CD4-positive, alpha-beta T cell treated with Interleukin-6 at 100 ng/mL for 8 hours (primary cell): Measurements from ENCODE around the gene ASS1.

Source experiments
- DNase-seq: peaks from one replicate; pipeline ENCODE4 v3.0.0-alpha.2; 2020; ENCODE audit warnings: mixed read lengths, low spot score

ASS1 gene

DNA sequence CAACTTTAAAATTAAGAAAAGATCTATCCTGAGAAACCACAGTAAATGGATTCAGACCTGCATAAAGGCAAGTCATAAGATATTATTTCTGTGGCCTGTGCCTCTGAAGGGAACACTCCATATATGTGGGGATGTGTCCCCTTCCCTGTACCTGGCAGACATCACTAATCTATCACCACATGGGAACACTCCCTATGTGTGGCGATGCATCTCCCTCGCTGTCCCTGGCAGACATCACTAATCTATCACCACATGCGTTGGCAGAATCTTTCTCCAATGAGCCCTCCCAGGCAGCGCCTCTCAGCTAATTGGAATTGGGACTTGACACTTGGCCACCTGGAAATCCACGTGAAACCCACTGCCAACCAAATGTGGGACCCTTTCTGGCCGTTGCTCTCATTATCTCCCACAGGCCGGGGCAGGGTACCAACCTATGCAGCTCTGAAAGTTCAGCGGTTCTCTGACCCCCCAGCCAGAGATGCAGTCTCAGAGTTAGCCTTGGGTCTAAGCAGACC lies 25.2 kb upstream of the ASS1 start:
- DNase-seq, result no peak

DNA sequence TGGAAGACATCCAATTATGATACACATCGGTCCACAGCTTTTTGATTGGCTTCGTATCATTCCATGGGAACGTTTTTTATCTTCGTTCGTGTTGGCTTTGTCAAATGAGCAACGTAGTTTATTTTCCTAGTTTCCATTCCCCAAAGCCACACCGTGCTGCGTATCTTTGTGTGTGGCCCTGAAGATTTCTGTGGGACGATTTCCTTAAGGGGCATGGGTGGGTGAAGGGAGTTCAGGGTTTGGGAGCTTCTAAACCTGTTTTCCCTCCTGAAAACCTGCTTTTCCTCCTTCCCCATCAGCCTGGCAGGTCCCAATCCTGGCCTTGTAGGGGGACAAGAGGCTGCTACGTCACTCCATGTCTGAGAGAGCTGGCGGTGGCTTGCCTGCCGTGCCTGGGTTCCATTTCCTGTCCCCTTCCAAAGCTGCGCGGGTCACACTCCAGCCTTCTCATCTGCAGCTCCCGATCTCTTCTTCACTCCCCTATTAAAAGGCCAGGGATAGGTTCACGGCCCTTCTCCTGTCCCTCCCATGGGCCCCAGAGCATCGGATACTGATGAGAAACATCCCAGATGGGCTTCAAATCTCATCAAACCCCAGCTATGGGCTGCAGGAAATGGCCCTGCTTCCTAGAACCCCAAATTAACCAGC lies 23.5 kb upstream of the ASS1 start:
- DNase-seq, result no peak

DNA sequence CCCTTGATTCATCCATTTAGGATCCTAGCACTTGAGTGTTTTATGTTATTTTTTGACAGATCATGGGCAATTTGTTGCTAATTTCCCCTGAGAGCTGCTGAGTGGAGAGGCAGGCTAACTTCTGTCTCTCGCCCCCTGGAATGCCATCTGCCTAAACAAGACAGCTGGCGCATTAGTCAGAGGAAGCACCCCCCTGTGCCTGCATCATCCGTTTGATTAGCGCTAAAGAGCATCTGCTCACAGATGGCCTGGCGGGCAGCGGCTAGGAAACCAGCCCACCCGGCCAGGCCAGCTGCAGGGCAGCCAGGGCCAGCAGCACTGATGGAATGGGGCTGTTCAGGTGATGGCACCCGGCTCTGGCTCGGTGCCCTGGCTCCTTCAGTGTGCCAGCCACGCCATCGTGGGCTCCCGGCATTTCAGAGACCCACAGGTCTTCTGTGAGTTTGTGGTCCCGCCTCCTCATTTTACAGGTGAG lies 22.9 kb upstream of the ASS1 start:
- DNase-seq, result no peak

DNA sequence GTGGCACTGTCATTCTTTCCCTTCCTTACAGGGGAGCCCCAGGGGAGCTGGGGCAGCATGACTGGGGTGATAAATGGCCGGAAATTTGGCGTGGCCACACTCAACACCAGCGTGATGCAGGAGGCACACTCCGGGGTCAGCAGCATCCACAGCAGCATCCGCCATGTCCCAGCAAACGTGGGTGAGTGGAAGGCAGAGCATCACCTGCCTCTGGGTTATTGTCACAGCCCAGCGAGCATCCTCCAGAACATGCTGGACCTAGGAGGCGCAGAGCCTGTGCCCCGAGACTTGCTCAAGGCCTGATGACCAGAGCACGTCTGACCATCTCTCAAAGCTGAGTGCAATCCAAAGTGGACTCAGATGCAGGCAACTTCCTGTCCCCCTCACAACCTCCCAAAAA lies 22.2 kb upstream of the ASS1 start:
- no peak for DNase-seq

DNA sequence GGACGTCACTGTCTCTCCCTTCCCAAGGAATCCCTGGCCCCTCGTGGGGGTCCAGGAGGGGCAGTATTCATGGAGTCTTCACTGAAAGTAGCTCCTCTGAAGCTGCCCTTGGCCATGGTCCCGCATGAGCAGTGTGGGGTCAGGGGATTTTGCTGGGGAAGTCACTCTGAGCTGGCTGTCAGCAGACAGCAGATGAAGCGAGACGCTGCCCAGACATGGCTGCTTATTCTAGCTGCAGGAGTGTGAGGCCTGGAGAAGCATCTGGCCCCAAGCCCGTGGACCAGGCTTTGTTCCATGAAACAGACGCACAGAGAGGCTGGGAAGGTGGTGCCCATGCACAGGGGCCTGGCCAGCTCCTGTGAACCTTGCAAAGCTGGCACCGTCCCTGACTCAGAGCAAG lies 21.5 kb upstream of the ASS1 start:
- no peak for DNase-seq

DNA sequence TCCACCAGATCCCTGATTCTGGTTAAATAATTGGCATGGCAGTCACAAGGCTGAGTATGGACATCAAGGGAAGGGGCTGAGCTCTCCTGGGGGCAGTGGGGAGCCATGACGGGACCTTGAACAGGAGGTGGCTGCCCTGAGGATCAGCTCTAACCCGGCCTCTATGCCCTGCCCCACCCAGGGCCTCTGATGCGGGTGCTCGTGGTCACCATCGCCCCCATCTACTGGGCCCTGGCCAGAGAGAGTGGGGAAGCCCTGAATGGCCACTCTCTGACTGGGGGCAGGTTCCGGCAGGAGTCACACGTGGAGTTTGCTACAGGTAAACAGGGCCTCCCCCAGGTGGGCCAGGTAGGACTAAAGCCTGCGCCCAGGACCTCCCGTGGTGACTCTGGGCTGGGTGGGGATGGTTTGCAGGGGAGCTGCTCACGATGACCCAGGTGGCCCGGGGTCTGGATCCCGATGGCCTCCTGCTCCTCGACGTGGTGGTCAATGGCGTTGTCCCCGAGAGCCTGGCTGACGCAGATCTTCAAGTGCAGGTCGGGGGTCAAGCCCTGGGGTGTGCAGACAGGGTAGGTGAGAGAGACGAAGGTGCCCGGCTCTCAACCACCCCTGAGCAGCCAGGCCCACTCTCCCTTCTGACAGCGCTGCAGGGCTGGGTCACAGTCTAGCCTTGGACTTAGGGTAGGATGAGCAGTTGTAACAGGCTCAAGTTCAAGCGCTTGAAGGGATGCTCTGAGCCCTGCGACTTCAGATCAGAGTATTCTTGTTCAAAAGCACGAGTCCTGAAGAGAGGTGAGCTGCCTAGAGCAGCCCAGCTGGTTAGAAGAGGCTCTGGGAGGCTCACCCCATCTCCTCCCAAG lies 19.9 kb upstream of the ASS1 start:
- no peak for DNase-seq

DNA sequence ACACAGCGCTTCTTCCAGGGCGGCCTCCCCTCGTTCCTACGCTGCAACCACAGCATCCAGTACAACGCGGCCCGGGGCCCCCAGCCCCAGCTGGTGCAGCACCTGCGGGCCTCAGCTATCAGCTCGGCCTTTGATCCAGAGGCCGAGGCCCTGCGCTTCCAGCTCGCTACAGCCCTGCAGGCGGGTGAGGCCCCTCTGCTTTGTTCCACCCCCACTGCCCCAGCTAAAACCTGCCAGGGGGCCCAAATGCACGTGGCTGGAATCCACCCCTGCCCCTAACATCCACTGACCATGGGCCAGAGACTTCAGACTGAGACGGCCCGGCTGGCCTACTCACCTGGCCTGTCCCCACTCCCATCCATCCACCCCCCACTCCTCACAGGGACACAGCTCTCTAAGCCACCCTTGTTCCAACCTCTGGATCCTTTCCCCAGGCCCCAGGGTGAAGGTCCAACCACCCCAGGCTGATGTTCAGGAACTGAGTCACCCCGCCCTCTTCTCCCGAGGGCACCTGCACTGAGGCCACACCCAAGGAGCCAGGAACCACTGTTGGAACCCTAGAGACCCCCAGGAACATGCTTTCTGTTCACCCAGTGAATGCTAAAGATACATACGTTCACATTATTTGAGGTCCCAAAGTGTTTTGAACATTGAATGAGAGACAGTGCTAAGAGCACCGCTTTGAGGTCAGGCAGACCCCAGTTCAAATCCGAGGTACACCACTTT lies 18.9 kb upstream of the ASS1 start:
- DNase-seq, result no peak

DNA sequence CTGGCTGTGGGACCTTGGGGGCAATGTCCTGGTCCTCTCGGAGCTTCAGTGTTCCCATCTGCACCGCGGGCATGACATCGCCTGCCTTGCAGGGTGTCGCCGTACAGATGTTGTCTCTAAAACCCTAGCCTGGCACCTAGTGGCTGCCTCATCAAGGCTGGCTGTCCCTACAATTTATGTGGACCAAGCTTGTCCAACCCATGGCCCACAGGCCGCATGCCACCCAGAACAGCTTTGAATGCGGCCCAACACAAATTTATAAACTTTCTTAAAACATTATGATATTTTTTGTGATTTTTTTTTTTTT lies 18.3 kb upstream of the ASS1 start:
- no peak for DNase-seq

DNA sequence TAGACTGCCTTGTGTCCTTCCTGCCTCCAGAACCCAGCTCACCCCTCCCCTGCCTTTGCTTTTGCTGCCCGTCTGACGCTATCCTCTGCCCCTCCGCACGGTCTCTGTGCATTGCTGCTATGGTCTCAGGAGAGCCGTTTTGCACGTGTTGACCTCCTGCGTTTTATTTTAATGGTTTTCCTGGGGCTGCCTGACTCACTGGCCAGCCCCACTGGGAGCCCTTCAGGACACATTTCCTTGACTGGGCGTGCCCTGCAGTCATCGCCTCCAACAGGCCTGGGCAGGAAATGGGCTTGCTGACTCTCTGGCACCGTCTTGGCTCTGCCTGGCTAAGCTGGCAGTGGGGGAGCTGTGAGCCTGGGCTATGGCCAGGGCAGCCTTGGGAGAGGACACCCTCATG lies 17.9 kb upstream of the ASS1 start:
- no peak for DNase-seq

DNA sequence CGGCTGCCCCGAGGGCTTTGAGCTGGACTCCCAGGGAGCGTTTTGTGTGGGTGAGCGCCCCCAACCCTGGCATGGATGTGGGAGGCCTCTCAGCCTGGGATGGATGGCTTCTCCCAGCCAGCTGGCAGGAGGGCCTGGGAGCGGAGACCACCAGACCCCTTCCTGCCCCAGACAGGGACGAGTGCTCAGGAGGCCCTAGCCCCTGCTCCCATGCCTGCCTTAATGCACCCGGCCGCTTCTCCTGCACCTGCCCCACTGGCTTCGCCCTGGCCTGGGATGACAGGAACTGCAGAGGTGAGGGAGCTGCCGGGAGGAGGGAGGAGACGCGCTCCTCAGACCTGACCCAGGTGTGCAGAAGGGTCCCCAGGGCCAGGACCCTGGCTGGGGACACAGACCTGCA lies 17.4 kb upstream of the ASS1 start:
- no peak for DNase-seq

DNA sequence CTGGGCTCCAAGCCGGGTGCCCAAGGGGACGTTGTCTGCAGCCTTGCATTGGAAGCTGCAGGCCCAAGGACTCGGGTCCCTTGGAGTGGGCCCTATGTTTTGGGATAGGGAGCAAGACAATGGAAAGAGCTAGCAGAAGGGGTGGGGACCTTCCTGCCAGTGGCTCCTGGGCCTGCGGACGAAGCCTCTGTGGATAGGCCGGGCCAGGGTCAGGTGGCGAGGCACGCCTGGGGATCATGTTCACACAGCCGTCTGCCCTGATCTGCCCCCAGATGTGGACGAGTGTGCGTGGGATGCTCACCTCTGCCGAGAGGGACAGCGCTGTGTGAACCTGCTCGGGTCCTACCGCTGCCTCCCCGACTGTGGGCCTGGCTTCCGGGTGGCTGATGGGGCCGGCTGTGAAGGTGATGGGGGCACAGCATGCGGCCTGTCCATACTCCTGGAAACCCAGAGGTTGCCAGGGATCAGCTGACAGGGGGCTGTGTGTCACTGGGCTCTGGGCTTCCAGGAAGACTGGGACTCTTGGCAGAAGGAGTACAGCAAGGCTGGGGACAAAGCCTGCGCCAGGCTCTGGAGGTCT lies 16.6 kb upstream of the ASS1 start:
- no peak for DNase-seq

DNA sequence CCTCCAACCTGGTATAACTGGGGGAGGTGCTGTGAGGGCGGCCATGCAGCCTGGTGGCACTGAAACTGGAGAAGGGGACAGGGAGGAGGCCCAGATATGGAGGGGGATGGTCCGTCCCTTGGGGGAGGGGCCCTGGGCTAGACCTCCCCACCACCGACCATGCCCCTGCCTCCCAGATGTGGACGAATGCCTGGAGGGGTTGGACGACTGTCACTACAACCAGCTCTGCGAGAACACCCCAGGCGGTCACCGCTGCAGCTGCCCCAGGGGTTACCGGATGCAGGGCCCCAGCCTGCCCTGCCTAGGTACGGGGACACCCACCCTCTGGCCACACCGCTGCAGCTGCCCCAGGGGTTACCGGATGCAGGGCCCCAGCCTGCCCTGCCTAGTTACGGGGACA lies 15.4 kb upstream of the ASS1 start:
- DNase-seq, result no peak

DNA sequence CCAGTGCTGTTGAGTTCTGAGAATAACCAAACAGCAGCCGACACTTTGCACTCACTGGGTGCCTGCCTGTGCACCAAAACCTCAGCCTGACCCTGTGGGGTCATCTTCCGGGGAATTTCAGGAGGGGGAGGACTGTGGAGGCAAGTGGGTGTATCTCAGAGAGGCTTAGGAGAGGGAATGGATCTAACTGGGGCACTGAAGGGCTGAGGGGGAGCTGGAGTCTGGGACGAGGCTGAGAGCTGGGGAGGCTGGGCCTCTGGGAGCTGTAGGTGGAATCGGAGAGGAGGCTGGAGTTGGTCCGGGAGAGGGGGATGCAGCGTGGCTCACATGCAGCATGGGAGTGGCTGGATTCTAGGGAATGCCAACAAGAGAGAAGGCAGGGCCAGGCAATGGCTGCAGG lies 14.9 kb upstream of the ASS1 start:
- DNase-seq, result no peak

DNA sequence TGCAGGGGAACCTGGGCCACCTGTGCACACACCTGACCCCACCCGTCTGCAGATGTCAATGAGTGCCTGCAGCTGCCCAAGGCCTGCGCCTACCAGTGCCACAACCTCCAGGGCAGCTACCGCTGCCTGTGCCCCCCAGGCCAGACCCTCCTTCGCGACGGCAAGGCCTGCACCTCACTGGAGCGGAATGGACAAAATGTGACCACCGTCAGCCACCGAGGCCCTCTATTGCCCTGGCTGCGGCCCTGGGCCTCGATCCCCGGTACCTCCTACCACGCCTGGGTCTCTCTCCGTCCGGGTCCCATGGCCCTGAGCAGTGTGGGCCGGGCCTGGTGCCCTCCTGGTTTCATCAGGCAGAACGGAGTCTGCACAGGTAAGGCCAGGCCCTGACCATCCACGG lies 14.5 kb upstream of the ASS1 start:
- no peak for DNase-seq

DNA sequence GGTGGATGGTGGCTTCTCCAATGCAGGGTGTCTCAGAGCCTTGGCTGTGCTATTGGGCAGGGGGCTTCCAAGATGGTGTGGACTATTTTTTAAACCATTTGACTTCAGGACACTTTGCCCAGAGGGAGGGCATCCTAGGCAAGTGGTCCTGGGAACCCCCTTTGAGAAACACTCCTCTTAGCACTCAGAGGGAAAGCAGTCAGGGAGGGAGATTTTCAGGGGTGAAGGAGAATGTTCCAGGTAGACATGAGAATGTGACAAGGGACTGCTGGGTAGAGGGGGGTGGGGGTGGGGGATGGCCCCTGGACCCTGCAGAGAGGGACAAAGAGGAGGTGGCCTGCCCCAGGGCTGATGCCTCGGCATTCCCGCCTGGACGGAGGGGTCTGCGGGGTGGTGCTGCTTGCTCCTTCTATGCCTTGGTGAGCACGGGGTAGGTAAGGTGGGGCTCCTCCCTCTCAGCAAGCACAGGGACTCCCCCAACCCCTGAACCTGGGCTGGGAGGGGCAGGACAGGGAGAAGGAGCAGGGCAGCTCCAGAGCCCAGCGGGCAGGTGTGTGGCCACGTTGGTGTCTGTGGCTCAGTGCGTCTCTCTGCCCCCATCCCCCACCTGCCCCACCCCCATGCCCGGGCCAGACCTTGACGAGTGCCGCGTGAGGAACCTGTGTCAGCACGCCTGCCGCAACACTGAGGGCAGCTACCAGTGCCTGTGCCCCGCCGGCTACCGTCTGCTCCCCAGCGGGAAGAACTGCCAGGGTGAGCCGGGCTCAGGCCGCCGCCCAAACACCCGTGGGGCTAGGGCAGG lies 13.8 kb upstream of the ASS1 start:
- DNase-seq, result no peak

DNA sequence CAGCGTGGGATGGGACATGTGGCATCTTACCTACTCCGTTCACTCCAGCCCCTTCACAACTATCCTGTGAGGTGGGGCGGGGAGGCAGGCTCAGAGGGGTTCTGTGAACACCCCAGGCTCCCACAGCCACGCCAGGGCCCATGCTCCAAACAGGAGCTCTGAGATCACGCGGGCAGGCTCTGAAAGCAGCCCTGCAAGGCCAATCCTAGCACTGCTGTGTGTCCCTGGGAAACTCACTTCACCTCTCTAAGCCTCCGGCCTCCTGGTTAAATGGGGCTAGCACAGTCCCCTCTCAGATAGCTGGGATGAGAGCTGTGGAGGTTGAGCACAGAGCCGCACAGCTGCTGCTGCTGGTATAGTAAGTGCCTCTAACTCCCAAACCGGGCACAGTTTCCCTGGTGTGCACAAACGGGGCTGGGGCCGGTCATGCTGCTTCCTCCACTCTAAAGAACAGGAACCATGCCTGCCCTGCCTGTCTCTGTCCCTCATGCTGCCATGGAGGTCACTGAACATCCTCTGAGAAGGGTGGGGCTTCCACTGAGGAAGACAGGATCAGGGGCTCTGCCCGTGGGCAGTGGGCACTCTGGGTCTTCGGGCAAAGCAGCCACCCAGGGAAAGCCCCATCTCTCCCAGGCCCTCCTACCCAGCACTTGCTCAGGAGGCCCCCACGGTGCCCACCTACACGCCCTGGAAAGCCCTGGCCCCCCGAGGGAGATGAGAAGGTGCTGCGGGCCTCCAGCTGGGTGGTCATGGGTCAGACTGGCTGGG lies 13.0 kb upstream of the ASS1 start:
- no peak for DNase-seq

DNA sequence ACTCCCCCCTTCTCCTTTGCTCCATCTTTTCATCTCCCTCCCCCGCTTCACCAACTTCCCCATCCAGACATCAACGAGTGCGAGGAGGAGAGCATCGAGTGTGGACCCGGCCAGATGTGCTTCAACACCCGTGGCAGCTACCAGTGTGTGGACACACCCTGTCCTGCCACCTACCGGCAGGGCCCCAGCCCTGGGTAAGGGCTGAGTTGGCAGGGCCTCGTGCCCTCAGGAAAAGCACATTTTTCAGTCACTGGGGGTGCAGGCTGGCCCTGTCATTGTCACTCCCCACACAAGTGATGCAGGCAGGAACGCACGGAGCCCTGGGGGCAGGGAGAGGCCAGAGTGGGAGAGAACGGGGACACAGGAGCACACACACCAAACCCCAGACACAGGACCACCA lies 12.4 kb upstream of the ASS1 start:
- DNase-seq, result no peak

DNA sequence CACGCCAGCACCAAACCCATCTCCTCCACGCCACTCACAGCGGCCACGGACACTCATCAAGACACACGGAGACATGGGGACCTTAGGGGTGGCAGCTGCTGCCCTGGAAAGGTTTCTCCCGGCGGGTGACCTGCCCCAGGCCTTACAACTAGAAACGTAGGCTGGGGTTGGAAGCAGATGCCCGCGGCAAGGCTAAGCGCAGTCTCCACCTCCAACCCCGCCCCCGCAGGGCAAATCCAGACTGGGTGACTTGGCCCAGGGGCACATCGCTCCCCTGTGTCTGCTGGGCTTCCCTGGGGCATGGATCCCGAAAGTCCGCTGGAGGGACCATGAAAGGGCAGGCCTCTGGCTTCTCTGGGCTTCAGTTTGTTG lies 12.0 kb upstream of the ASS1 start:
- no peak for DNase-seq

DNA sequence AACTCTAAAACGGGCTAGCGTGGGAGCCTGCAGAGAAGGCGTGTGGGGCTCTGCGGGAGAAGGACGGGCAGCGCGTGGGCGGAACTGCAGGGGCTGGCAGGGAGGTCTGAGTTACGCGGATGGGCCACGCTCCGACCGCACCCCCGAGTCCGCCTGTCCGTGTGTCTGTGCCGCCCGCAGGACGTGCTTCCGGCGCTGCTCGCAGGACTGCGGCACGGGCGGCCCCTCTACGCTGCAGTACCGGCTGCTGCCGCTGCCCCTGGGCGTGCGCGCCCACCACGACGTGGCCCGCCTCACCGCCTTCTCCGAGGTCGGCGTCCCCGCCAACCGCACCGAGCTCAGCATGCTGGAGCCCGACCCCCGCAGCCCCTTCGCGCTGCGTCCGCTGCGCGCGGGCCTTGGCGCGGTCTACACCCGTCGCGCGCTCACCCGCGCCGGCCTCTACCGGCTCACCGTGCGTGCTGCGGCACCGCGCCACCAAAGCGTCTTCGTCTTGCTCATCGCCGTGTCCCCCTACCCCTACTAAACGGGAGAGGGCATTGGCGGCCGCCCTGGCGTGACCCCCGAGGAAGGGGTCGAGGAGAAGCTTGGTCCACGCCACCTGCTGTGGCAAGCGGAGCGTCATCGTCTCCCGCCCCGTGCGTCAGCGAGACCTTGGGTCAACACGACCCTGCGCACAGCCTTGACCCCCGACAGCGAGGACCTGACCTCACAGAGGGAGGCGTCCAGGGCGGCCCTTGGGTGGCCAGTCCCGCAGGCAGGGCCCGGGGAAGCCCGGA lies 11.4 kb upstream of the ASS1 start:
- DNase-seq, result no peak

DNA sequence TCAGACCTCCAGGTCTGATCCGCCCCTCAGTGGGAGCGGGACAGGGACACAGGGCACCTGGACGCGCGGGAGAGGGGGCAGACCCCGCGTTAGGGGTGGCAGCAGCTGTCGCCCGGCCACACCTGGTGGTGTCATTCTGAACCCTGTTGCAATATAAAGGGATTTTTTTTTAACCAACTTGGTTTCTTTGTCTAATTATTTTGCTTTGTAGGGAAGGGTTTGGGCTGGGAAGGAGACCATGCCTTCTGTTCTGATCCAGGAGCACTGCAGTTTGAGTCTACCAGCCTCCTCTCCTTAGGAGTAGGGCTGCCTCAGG lies 10.9 kb upstream of the ASS1 start:
- DNase-seq, result no peak
